LNCAP (cell line): Measurements from ENCODE around the gene PSAP.

ENCODE experiments used
- CTCF ChIP-seq: fragments of 450-650 bp; IDR thresholded peaks from 2 replicates; pipeline ENCODE4 v1.5.1; 2017; ENCODE audit warnings: mild to moderate bottlenecking

The PSAP gene

DNA sequence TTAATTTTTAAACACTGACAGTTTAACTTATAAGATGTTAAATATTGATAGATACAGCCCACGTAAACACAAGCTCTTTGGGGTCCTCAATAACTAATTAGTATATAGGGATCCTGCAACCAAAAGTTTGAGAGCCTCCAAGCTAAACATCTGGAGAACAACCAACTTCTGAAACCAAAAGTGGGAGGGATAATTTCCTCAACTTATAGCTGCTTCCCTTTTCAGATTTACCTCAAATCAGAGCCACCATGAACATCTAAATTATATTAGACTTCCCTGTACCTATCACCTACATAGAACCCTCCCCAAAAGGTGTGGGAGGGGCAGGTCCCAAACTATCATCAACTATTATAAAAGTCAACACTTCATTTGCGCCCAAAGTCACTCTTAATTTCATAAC is 8.6 kb downstream of the PSAP start:
- no peak for TF ChIP-seq CTCF

- TF ChIP-seq CTCF: no peak
These were observed 10.1 kb downstream of the PSAP start for GRCh38 chr10:71840958-71841335.

- TF ChIP-seq CTCF: no peak
These were observed 10.7 kb downstream of the PSAP start for GRCh38 chr10:71840177-71840957.

GRCh38 chr10:71838264-71839211 is 12.5 kb downstream of the PSAP start:
- TF ChIP-seq CTCF: no peak

GRCh38 chr10:71837098-71837827 is 13.8 kb downstream of the PSAP start:
- no peak for TF ChIP-seq CTCF

DNA sequence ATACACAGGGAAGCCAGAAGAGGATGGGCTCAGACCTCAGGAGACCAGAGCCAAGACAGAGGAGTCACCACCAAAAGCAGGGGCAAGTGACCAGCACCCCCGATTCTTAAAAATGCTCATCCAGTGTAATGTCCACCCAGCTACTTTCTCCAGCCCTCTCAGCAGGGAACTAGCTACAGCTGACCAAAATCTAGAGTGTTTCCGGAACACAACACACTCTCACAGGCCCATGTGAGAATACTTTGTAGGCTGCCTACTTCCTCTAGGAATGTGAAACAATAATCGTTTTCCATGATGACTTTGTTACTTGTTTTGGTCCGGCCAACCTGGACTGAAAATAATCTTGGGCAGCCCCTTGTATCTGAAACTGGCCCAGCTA is 14.5 kb downstream of the PSAP start:
- TF ChIP-seq CTCF: no peak
